BLaER1 (cell line): ENCODE data around the gene AFF1.

ENCODE experiments used
- H3K27ac ChIP-seq: shearing (Covaris generic); formaldehyde crosslinking; 2 replicates; pipeline ENCODE4 v1.8.1; 2022
- H3K27me3 ChIP-seq: shearing (Covaris generic); formaldehyde crosslinking; 2 replicates; pipeline ENCODE4 v1.8.1; 2022
- H3K36me3 ChIP-seq: shearing (Covaris generic); formaldehyde crosslinking; 2 replicates; pipeline ENCODE4 v1.8.1; 2022
- H3K4me1 ChIP-seq: shearing (Covaris generic); formaldehyde crosslinking; 2 replicates; pipeline ENCODE4 v1.8.1; 2022
- H3K4me2 ChIP-seq: shearing (Covaris generic); formaldehyde crosslinking; 2 replicates; pipeline ENCODE4 v1.8.1; 2022
- H3K4me3 ChIP-seq: shearing (Covaris generic); formaldehyde crosslinking; 2 replicates; pipeline ENCODE4 v1.8.1; 2022
- H3K9ac ChIP-seq: shearing (Covaris generic); formaldehyde crosslinking; 2 replicates; pipeline ENCODE4 v1.8.1; 2022
- H3K9me3 ChIP-seq: shearing (Covaris generic); formaldehyde crosslinking; 2 replicates; pipeline ENCODE4 v1.8.1; 2022
- H4K20me1 ChIP-seq: shearing (Covaris generic); formaldehyde crosslinking; 2 replicates; pipeline ENCODE4 v1.8.1; 2022
- Cebpa-rat ChIP-seq: shearing (Covaris generic); IDR thresholded peaks from 2 replicates; pipeline ENCODE4 v1.8.1; 2022

AFF1 gene

DNA sequence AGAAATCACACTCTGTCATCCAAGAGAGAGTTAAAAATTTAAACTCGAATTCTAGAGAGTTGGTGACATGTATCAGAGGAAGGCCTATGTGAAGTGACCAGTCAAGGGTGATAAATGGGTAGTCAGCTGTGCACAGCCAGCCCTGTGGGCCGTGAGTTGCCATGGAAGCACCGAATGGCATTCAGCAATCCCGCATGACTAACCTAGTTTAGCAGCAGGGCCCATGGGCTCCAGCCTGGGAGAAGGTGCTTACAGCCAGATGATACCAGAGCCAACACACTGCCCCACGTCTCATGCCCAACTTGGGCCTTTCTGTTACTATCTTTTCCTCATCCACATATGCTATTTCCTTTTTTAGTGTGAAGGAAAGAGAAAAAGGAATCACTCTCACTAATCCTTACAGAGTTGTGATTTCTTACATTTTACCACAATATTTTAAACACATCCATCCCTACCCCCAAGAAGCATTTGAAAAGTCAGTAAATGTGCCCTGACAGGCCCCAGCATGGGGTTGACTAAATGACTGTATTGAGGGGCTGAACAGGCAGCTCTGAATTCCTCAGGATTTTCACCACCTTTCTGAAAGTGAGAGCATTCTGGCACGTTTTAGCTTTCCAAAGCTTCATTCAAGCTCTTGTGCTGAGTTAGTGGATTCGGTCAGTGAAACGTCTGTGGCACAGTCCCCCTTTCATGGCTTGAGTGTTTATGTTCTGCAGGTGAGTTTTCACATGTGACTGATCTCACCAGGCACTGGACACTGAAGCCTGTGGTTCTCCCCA is 104.2 kb downstream of the AFF1 start:
- no peak overlapping the region for H3K4me3 ChIP-seq
- peak overlapping the region; percentile 20; the same call in 1 of the 2 replicates for H3K27ac ChIP-seq
- H3K9me3 ChIP-seq = no peaks in the 10 kb centered on the region
- H3K4me2 ChIP-seq = peak overlapping the region; percentile 77
- no peaks in the 10 kb centered on the region for H3K27me3 ChIP-seq
- no peak for TF ChIP-seq Cebpa-rat
- peaks cover 29% of the 10 kb centered on the region for H3K36me3 ChIP-seq
- peak overlapping the region; percentile 30; the same call in 1 of the 2 replicates for H3K9ac ChIP-seq
- peaks cover 100% of the 10 kb centered on the region for H3K4me1 ChIP-seq
- peaks cover 100% of the 10 kb centered on the region for H4K20me1 ChIP-seq

DNA sequence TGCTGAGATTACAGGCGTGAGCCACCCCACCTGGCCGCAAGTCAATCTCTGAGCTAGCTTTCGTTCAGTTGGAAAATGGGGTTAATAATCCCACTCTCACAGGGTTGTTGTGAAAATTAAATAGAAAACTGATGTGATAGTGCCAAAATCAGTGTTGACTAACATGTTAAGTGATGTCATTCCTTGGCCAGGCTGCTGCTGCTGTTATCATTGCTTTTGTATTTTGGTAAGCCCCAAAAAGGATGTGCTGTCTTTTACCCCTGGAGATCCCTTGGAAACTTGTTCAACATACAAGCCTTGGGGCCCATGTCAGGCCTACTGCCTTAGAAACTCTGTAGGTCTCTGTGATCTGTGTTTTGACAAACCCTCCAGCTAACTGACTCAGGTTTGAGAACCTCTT is 106.3 kb downstream of the AFF1 start:
- no peak overlapping the region for H3K9ac ChIP-seq
- H3K4me2 ChIP-seq = 0 out of 2 replicates have a peak overlapping the region, but pooled peaks have one; percentile 8
- peaks cover 90% of the 10 kb centered on the region for H3K4me1 ChIP-seq
- H3K36me3 ChIP-seq = peaks cover 41% of the 10 kb centered on the region
- no peaks in the 10 kb centered on the region for H3K9me3 ChIP-seq
- H3K27ac ChIP-seq = no peak overlapping the region
- H3K4me3 ChIP-seq = no peak overlapping the region
- H3K27me3 ChIP-seq = no peaks in the 10 kb centered on the region
- TF ChIP-seq Cebpa-rat = no peak
- H4K20me1 ChIP-seq = peaks cover 100% of the 10 kb centered on the region

DNA sequence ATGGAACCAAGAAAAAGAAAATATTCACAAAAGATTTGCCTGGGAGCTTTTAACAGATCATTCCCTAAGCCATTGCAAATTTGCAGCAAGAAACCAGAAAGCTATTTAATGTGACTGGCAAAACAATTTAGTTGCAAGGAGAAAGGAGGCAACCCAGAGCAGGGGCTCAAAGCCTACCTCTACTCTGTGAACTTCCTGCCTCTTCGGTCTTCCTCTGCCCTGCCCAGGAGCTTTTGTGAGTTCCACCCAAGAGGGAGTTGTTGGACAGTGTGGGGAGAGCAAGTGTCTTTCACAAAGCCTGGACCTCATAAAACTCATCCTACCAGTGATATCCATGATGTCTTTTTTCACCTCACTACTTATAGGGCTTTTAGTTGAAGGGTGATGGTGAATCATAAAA is 107.4 kb downstream of the AFF1 start:
- H3K4me3 ChIP-seq = no peak overlapping the region
- H3K4me2 ChIP-seq = peak overlapping the region; percentile 31; the same call in 1 of the 2 replicates
- peaks cover 100% of the 10 kb centered on the region for H4K20me1 ChIP-seq
- H3K27ac ChIP-seq = no peak overlapping the region
- no peaks in the 10 kb centered on the region for H3K9me3 ChIP-seq
- no peak overlapping the region for H3K9ac ChIP-seq
- no peak for TF ChIP-seq Cebpa-rat
- H3K36me3 ChIP-seq = peaks cover 52% of the 10 kb centered on the region
- peaks cover 79% of the 10 kb centered on the region for H3K4me1 ChIP-seq
- H3K27me3 ChIP-seq = no peaks in the 10 kb centered on the region

DNA sequence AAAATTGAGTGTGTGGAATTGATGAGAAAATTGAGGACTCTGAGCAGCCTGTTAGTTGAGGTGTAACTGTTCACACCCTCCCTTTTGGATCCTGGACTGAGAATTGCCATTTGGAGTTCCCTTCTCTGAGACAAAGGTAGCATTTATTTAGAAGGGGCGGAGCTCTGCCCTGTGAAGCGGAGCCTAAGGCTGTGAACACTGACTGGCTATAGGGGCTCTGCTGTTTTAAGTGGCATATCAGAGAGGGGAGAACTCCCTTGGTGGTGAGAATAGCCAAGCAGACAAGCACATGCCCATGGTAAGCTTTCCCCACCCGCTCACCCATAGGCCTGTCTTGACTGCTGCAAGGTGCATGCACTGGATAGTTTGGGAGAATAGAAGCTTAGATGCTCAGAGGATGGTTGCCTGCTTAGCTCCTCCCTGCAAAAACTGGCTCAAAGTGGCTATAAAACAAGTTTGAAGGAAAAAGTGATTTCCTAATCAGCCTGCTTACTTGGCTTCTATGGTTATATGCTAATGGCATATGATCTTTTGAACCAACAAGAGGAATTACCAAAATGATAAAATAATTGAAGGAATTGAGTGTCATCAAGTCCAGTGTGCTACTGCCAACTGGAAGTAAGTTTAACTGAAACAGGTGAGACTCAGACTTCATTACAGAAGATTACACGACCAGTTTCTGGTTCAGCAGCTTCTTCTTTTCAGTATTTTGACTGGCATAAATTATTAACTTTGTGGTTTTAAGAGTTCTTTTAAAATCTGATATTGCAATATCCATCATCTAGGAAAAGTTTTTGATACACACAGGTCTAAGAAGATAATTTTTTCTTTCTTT is 108.4 kb downstream of the AFF1 start:
- Histone ChIP-seq H3K4me3 (no peak overlapping the region), H4K20me1 (peaks cover 97% of the 10 kb centered on the region), H3K9me3 (no peaks in the 10 kb centered on the region), H3K36me3 (peaks cover 59% of the 10 kb centered on the region), H3K27me3 (no peaks in the 10 kb centered on the region), H3K27ac (no peak overlapping the region), H3K9ac (no peak overlapping the region), H3K4me2 (peak overlapping the region; percentile 31), H3K4me1 (peaks cover 69% of the 10 kb centered on the region)
- TF ChIP-seq Cebpa-rat = no peak

DNA sequence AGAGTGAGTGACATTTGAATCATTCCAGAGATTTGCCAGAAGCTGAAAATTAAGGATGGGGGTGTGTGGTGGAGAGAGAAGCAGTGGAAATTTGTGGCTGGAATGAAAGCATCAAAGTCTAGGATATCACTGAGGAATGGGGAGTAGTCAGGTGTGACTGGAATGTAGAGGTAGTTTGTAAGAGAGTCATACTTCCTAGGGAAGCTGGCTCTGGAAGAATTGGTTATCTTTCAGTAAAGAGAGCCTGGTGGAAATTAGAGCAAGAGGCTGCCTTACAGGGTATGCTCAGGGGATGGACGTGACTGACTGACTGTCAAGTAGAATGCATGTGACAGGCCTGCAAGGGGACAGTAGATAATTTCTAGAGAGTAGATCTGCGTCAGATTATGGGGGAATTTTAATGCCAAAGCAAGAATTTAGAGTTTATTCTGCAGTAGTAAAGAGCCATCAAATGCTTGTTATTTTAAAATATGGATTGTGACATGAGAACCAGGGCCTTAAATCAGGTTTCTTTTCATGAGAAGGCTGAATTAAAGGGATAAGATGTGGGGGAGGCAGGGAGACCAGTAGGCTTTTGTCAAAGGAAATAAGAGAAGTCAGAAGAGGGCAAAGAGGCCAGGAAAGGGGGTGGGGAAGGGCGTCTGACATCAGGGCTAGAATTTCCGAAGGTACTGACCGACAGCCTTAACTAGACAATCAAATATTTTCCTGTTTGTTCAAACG is 109.9 kb downstream of the AFF1 start:
- Histone ChIP-seq H4K20me1 (peaks cover 97% of the 10 kb centered on the region), H3K27me3 (no peaks in the 10 kb centered on the region), H3K4me1 (peaks cover 58% of the 10 kb centered on the region), H3K9ac (no peak overlapping the region), H3K4me3 (no peak overlapping the region), H3K27ac (no peak overlapping the region; the same call in 1 of the 2 replicates), H3K4me2 (peak overlapping the region; percentile 43), H3K9me3 (no peaks in the 10 kb centered on the region), H3K36me3 (peaks cover 68% of the 10 kb centered on the region)
- no peak for TF ChIP-seq Cebpa-rat

DNA sequence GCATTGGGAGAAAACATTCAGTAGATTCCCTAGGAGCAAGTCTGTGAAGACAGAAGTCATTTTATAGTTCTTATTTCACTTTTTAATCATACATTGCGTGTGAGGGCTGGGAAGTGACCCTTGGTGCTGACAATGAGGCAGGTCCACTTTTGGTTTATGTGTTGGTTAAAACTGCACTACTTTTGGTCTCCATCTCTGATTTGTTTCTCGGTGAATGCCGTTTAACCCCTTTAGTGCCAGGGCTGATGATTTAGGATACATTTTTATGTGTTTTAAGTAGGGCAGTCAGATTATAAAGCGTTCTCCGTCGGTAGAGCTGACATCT is 110.4 kb downstream of the AFF1 start:
- Histone ChIP-seq H3K9ac (no peak overlapping the region), H3K27me3 (no peaks in the 10 kb centered on the region), H3K27ac (no peak overlapping the region; the same call in 1 of the 2 replicates), H3K9me3 (no peaks in the 10 kb centered on the region), H3K36me3 (peaks cover 68% of the 10 kb centered on the region), H3K4me3 (no peak overlapping the region), H3K4me1 (peaks cover 58% of the 10 kb centered on the region), H3K4me2 (no peak overlapping the region), H4K20me1 (peaks cover 97% of the 10 kb centered on the region)
- no peak for TF ChIP-seq Cebpa-rat

DNA sequence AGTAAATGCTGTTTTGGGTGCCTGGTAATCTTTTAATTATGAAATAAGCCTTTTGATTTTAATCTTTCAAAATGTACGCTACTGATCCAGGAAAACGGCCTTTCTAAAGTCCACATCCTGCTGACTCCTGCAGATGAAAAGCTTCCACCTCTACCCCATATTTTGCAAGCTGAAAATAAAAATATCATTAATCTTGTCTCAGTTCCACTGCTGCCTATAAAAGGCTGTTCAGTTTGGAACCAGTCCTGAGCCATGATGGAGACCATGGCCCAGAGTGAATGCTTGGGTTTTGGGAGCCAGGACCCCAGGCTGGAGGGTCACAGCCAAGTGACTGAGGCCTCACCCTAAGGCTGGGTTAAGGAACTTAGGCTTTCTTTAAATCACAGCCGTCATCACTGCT is 110.8 kb downstream of the AFF1 start:
- Histone ChIP-seq H3K9ac (no peak overlapping the region), H3K4me2 (no peak overlapping the region), H3K27me3 (no peaks in the 10 kb centered on the region), H3K9me3 (no peaks in the 10 kb centered on the region), H3K4me1 (peaks cover 54% of the 10 kb centered on the region), H3K27ac (no peak overlapping the region), H3K36me3 (peaks cover 69% of the 10 kb centered on the region), H4K20me1 (peaks cover 97% of the 10 kb centered on the region), H3K4me3 (no peak overlapping the region)
- TF ChIP-seq Cebpa-rat = no peak

DNA sequence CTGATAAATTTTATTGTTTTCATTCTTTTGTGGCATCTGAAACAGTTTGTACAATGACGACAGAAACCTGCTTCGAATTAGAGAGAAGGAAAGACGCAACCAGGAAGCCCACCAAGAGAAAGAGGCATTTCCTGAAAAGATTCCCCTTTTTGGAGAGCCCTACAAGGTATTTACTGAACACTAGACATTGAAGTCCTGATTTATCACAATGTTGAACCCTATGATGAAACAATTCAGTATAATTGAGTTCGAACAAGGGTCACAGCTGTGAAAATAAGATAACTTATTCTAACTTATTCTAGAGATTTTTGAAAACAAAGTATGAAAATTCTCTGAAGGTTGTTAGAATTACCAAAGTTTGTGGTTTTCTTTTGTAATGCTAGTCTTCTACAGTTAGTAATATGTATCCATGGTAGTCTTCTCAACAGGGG is 111.3 kb downstream of the AFF1 start:
- Histone ChIP-seq H3K27ac (no peak overlapping the region), H3K4me1 (peaks cover 50% of the 10 kb centered on the region), H3K9ac (no peak overlapping the region), H3K36me3 (peaks cover 70% of the 10 kb centered on the region), H3K4me2 (no peak overlapping the region), H3K9me3 (no peaks in the 10 kb centered on the region), H3K4me3 (no peak overlapping the region), H3K27me3 (no peaks in the 10 kb centered on the region), H4K20me1 (peaks cover 97% of the 10 kb centered on the region)
- TF ChIP-seq Cebpa-rat = no peak

DNA sequence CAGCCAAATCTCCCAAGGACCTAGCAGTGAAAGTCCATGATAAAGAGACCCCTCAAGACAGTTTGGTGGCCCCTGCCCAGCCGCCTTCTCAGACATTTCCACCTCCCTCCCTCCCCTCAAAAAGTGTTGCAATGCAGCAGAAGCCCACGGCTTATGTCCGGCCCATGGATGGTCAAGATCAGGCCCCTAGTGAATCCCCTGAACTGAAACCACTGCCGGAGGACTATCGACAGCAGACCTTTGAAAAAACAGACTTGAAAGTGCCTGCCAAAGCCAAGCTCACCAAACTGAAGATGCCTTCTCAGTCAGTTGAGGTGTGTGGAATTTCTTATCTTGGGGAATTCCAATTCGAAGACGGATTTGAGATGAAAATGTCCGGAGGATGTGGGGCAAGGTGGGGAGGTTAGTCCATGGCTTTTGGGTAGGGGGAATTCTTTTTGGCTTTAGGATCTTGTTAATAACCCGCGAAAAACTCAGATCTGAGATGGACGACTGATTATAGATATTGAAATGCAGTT is 112.5 kb downstream of the AFF1 start:
- H3K9ac ChIP-seq = no peak overlapping the region
- H3K27me3 ChIP-seq = no peaks in the 10 kb centered on the region
- H3K4me3 ChIP-seq = no peak overlapping the region
- H3K9me3 ChIP-seq = no peaks in the 10 kb centered on the region
- H3K4me2 ChIP-seq = no peak overlapping the region
- peaks cover 97% of the 10 kb centered on the region for H4K20me1 ChIP-seq
- H3K36me3 ChIP-seq = peaks cover 81% of the 10 kb centered on the region
- no peak overlapping the region for H3K27ac ChIP-seq
- peaks cover 38% of the 10 kb centered on the region for H3K4me1 ChIP-seq
- no peak for TF ChIP-seq Cebpa-rat
